GM18508 (cell line): ENCODE results near the gene TMEM14C.
"Not testable (repeated sequence)": the region's sequence is repeated elsewhere in the genome, so short reads cannot be mapped to it uniquely, and the experiment has no call there.

Experiments used
- ATAC-seq: cut with Tn5 transposase; IDR thresholded peaks from one replicate; pipeline ENCODE4 v1.9.1; 2021; ENCODE audit warnings: moderate number of reproducible peaks; ENCODE audit not compliant: insufficient read depth, unreplicated experiment

The TMEM14C gene

DNA sequence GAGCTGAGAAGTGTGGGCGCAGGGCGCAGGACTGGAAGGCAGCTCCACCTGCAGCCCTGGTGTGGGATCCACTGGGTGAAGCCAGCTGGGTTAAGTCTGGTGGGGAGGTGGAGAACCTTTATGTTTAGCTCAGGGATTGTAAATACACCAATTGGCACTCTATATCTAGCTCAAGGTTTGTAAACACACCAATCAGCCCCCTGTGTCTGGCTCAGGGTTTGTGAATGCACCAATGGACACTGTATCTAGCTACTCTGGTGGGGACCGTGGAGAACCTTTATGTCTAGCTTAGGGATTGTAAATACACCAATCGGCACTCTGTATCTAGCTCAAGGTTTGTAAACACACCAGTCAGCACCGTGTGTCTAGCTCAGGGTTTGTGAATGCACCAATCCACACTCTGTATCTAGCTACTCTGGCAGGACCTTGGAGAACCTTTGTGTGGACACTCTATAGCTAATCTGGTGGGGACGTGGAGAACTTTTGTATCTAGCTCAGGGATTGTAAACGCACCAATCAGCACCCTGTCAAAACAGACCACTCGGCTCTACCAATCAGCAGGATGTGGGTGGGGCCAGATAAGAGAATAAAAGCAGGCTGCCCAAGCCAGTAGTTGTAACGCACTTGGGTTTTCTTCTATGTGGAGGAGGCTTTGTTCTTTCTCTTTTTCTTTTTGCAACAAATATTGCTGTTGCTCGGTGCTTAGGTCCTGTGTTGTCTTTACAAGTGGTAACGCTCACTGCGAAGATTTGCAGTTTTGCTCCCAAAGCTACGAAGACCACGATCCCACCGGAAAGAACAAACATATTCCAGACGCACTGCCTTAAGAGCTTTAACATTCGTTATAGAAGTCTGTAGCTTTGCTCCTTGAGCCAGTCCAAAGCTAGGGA lies 1.7 kb upstream of the TMEM14C start:
- not testable (repeated sequence) for ATAC-seq

DNA sequence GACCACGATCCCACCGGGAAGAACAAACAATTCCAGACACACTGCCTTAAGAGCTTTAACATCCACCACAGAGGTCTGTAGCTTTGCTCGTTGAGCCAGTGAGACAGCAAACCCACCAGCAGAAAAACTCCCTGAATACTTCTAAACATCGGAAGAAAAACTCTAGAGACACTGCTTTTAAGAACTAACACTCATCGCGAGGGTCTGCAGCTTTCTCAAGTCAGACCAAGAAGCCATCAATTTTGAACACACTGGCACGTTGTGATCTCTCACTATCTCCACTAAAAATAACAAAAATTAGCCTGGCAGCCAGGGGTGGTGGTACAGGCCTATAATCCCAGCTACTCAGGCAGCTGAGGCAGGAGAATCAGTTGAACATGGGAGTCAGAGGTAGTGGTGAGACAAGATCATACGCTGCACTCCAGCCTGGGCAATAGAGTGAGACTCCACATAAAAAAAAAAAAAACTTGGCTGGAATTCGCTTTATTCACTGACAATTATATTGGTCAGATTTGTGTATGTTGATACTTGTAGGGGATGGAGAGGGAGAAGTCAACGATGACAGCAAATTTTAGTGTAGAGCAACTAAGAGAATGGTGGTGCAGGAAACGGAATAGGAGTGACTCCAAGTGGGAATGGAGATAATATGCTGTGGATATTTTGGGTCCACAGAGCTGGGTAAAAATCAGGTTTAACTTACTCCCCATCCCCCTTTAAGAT lies 860 bp upstream of the TMEM14C start:
- no peak for ATAC-seq

DNA sequence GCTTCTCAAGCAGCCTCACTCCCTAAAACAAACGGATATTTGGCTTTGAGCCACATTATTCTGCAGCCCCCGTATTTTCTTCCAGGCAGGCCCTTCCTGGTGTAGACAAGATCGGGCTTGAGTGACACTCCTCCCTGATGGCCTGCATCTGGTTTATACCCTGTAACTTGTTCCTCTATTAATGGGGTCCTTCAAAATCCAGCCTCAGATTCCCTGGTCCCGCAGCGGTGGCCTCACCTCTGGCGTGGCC lies 375 bp upstream of the TMEM14C start:
- ATAC-seq, result no peak

DNA sequence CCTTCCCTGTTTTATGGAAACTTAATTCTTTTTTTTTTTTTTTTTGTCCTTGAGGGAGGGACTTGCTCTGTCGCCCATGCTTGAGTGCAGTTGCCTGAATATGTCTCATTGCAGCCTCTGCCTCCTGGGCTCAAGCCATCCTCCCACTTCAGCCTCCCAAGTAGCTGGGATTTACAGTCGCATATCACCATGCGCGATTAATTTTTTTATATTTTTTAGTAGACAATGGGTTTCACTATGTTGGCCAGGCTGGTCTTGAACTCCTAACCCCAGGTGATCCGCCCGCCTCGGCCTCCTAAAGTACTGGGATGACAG lies 654 bp downstream of the TMEM14C start:
- ATAC-seq, result no peak

DNA sequence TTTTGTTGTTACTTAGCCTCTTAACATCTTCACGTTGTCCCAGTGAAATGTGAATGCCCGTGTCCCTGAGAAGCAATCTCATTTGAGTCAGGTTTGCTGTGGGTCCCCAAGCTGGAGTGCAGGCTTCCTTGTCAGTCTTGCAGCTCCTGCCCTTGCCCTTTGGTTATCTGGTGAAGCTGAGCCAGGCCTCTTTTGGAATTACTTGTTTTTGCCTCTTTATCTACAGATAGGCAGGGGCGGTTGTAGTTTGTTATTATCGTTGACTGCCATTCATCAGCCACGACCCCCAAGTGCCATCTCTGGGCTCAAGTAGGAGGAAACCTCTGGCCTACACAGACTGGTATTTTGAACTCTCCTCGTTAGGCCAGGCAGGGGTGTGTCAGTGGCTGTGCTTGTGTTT lies 2.2 kb downstream of the TMEM14C start:
- no peak for ATAC-seq

DNA sequence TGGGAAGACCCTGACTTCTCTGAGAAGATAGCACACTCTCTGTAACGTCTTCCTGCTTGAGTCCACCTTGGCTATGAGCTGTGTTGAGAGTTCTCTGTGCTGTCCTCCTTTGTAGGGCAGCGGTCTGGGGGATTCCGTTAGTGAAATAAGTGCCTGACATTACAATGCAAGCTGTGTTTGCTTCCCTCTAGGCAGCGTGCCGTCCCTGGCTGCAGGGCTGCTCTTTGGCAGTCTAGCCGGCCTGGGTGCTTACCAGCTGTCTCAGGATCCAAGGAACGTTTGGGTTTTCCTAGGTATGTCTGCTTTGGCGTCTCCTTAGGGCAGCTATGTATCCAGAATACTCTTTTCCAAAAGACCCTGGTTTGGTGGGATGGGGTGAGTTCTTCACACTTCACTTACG lies 2.8 kb downstream of the TMEM14C start:
- ATAC-seq, result no peak

DNA sequence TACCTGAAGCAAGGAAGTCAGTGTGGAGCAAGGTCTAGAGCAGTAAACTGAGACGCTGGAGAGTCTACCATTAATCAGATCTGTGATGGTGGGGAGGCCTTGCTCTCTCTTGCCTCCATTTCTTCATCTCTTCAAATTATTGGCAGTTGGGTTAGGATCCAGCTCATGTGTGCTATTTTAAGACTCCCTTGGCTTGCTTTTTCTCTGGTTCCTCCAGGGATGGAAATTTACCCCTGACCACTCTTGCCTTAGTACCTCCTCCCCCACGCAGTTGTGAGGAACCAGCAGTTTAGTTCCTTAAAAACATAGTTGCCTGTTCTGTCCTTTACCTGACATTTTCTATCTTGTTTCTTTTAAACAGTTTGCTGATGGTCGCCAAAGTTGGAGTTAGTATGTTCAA lies 7.4 kb downstream of the TMEM14C start:
- no peak for ATAC-seq

DNA sequence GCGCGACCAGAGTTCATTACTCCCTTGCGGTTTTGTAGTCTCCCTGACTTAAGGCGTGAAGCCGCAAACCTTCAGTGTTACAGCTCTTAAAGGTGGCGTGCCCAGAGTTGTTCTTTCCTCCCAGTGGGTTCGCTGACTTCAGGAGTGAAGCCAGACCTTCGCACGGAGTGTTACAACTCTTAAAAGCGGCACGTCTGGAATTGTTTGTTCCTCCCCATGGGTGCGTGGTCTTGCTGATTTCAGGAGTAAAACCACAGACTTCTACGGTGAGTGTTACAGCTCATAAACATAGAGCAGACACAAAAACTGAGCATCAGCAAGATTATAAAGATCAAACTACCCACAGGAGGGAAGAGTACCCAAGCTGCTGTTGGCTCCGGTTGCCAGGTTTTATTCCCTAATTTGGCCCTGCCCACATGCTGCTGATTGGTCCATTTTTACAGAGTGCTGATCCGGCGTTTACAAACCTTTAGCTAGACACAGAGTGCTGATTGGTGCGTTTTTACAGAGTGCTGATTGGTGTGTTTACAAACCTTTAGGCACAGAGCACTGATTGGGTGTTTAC lies 10.4 kb downstream of the TMEM14C start:
- ATAC-seq, result no peak

DNA sequence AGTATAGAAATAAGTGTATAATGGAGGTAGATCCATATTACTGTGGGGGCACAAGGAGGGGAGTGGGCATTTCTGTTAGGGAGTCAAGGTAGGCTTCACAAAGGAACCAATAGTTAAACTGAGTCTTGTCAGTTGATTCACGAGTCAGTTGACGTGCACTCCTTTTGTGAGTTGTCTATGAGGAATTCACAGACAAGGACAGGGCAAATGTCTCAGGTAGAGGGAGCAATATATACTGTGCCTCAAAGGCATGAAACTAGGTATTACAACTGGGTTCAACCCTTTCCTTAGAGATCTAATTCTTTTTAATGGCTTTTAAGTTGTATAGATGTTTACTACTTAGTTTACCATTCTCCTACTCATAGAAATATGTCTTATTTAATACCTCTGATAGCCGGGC lies 11.0 kb downstream of the TMEM14C start:
- ATAC-seq, result no peak

DNA sequence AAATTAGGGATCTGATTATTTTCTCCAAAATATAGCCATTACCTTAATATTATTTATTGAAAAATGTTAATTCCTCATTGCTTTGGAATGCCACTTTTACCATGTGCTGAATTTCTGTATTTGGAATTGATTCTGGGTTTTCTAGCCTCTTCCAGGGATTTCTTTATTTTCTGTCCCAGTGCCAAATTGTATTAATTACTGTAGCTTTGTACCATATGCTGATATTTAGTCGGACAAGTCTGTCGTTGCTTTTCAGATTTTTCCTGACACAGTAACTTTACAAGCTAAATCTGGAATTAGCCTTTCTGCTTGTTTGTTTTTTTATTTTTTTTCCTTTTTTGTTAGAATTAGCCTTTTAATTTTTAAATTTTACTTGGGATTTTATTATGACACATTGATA lies 13.9 kb downstream of the TMEM14C start:
- ATAC-seq, result no peak

DNA sequence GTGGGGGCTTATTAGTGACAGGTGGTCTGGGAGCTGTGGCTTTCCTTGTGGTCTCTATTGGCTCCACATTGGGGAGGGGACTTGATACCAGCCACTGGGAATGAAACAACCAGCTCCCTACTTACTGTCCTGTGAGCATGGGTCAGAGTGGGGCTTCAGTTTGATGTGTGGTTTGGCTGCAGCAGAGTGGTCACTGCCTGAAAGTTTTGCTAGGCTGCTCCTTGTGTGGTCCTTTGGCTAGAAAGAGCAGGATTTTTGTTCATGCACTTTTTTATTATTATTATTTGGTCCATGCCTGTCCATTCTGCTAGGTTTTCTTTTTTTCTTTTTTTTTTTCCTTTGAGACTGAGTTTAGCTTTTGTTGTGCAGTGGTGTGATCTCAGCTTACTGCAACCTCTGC lies 17.2 kb downstream of the TMEM14C start:
- ATAC-seq, result no peak

DNA sequence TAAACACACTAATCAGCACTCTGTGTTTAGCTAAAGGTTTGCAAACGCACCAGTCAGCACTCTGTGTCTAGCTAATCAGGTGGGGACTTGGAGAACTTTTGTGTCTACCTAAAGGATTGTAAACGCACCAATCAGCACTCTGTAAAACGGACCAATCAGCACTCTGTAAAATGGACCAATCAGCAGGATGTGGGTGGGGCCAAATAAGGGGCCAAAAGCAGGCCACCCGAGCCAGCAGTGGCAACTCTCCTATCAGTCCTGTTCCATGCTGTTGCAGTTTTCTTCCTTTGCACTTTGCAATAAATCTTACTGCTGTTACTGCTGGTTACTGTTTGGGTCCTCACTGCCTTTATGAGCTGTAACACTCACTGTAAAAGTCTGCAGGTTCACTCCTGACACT lies 18.8 kb downstream of the TMEM14C start:
- ATAC-seq, result not testable (repeated sequence)

DNA sequence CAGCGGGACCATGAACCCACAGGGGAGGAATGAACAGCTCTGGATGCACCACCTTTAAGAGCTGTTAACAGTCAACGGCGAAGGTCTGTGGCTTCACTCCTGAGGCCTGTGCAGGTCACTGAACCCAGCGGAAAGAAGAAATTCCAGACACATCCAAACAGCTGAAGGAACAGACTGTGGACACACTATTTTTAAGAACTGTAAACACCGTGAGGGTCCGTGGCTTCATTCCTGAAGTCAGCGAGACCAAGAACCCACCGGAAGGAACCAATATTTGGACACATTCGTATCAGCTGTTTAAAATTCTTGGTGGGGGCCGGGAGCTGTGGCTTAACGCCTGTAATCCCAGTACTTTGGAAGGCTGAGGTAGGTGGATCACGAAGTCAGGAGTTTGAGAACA lies 19.4 kb downstream of the TMEM14C start:
- ATAC-seq, result no peak

DNA sequence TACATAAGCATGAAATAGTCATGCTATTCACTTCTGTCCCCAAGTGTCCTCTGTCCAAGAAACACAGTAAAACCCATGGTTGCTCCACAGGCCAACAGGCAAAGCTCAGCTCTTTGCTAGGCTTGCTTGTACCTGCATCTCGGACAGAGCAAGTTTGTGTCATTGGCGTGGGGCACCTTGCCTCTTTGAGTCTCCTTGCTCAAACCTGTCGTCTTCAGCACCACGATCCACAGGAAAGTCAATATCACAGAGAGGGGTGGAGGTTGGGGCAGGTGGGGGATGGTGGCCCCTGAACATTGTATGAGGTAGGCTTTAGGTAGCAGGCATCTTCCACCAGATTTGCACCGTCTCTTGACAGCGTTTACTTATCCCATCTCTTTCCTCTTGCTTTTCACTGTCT lies 20.6 kb downstream of the TMEM14C start:
- no peak for ATAC-seq

DNA sequence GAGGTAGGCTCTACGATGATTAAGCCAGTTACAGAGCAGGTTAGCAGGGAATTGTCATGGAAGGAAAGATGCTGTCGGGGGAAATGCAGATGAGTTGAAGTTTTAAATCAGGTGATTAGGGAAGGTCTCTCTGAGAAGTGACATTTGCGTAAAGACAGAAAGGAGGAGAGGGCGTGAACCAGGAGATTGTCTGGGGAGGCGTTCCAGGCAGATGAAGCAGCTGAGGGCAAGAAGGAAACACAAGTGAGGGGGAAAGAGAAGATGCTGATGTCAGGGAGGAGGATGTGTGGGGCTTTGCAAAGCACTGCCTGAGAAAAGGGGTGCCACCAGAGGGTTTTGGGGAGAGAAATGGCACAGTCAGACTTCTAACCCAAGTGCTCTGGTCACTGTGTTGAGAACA lies 22.2 kb downstream of the TMEM14C start:
- ATAC-seq, result no peak

DNA sequence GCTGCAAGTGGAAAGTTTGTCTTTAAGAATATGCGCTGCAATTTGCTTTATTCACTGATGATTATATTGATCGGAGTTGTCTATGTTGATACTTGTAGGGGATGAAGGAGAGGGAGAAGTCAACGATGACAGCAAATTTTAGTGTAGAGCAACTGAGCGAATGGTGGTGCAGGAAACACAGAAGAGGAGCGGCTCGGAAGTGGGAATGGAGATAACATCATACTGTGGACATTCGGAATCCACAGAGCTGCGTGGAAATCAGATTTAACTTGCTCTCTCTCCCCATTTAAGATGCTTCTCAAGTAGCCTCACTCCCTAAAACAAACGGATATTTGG lies 24.0 kb downstream of the TMEM14C start:
- no peak for ATAC-seq

DNA sequence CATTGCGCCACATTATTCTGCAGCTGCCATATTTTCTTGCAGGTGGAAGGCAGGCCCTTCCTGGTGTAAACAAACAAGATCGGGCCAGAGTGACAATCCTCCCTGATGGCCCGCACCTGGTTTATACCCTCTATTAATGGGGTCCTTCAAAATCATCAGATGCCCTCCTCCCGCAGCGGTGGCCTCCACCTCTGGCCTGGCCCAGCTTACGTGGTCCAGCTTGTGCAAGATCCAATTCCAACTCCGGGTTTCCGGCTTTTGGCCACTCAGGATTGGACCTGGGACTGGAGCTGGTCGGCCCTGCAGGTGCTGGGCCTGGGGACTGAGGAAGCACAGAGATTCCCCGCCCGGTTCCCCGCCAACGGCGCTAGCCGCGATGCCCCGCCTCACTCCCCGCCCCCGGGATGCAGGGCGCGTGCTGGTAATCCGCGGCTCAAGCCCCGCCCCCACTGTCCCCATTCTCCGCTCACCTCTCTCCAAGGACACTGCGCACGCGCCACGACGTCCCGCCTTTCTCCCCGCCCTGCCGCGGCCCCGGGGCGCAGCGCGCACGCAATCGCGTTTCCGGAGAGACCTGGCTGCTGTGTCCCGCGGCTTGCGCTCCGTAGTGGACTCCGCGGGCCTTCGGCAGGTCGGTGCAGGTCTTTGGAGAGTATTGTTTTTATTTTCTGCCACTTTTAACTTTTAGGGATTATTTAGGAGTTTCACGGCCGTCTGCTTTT lies 24.5 kb downstream of the TMEM14C start, which contains the start of gene TMEM14B:
Gene TMEM14B (plus strand): TSS at position 555 of the 722 bp plus-strand sequence. CDS start 1,441 bp downstream, outside the sequence.
- peak; percentile 83 for ATAC-seq

DNA sequence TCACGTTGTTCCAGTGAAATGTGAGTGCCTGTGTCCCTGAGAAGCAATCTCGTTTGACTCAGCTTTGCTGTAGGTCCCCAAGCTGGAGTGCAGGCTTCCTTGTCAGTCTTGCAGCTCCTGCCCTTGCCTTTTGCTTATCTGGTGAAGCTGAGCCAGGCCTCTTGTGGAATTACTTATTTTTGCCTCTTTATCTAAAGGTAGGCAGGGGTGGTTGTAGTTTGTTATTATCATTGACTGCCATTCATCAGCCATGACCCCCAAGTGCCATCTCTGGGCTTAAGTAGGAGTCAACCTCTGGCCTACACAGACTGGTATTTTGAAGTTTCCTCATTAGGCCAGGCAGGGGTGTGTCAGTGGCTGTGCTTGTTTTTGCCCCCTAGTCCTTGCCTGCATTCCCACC lies 26.9 kb downstream of the TMEM14C start:
- no peak for ATAC-seq

DNA sequence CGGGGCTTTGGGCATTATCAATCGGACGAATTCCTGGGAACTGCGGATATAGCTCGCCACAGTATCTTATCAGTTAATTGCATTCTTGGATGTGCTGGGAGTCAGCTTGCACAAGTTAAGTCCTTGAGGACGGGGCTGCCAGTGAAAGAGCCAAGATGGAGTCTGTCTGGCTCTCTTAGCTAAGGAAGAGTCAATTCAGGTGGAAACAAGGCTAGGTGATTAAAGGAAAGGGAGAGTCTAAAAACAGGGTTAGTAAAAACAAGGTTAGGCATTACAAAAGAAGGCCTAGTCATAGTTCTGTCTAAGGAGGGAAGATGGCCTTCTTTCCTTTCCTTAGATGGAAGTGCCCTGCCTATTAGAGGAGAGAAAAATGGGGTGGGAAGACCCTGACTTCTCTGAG lies 27.7 kb downstream of the TMEM14C start:
- ATAC-seq, result not testable (repeated sequence)

DNA sequence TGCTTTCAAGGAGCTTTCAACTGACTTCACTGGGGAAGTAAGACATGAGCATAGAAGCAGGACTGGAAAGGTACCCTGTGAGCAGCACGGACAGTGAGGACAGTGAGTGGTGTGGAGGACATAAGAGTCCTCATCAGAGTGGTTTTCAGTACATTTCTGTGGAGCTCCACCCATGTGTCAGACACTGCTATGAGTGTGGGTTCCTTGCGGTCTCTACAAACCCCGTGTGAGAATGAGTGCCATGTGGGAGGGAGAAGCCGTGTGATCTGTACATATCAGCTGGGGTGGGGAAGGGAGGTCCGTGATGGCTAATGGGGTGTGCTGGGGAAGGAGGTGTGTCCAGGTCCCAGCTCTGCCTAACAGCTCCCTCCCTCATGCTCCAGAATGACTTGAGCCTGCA lies 28.9 kb downstream of the TMEM14C start:
- not testable (repeated sequence) for ATAC-seq

DNA sequence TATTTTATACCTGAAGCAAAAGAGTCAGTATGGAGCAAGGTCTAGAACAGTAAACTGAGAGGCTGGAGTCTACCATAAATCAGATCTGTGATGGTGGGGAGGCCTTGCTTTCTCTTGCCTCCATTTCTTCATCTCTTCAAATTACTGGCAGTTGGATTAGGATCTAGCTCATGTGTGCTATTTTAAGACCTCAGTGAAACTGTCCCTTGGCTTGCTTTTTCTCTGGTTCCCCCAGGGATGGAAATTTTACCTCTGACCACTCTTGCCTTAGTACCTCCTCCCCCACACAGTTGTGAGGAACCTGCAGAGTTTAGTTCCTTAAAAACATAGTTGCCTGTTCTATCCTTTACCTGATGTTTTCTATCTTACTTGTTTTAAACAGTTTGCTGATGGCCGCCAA lies 33.2 kb downstream of the TMEM14C start:
- ATAC-seq, result no peak
